HUES6 (cell line): Measurements from ENCODE around the gene FERMT3.
A peak's percentile ranks its signal among the peaks of the same experiment; 100 is the strongest.

Experiments used
- H3K27ac ChIP-seq: 2 replicates; pipeline ENCODE4 v1.7.0; 2013; ENCODE audit warnings: low read depth, mild to moderate bottlenecking, low read length, inconsistent platforms
- H3K27me3 ChIP-seq: 2 replicates; pipeline ENCODE4 v1.6.1; 2013; ENCODE audit warnings: low read length; ENCODE audit not compliant: control insufficient read depth, insufficient read depth
- H3K36me3 ChIP-seq: 2 replicates; pipeline ENCODE4 v1.6.1; 2013; ENCODE audit warnings: low read length; ENCODE audit not compliant: control insufficient read depth, insufficient read depth
- H3K4me1 ChIP-seq: 2 replicates; pipeline ENCODE4 v1.6.1; 2013; ENCODE audit warnings: low read length; ENCODE audit not compliant: control insufficient read depth, insufficient read depth
- H3K4me3 ChIP-seq: 2 replicates; pipeline ENCODE4 v1.5.1; 2013; ENCODE audit warnings: low read depth, low read length
- H3K9ac ChIP-seq: one replicate; pipeline ENCODE4 v1.6.1; 2013; ENCODE audit warnings: mild to moderate bottlenecking, low read length
- H3K9me3 ChIP-seq: 2 replicates; pipeline ENCODE4 v1.6.1; 2013; ENCODE audit warnings: low read depth, low read length; ENCODE audit not compliant: control insufficient read depth, insufficient read depth

Gene FERMT3

GRCh38 chr11:64173616-64174355, 32.7 kb upstream of the FERMT3 start:
- H3K4me1 ChIP-seq: no peaks in the 10 kb centered on the region
- H3K27me3 ChIP-seq: no peaks in the 10 kb centered on the region
- no peaks in the 10 kb centered on the region for H3K36me3 ChIP-seq
- H3K27ac ChIP-seq: no peak overlapping the region
- H3K9me3 ChIP-seq: peaks cover 9% of the 10 kb centered on the region
- no peak overlapping the region for H3K4me3 ChIP-seq
- H3K9ac ChIP-seq: no peak overlapping the region

- peaks cover 6% of the 10 kb centered on the region for H3K4me1 ChIP-seq
- H3K27me3 ChIP-seq: no peaks in the 10 kb centered on the region
- peaks cover 8% of the 10 kb centered on the region; the same call in 1 of the 2 replicates for H3K36me3 ChIP-seq
- no peak overlapping the region for H3K9ac ChIP-seq
- H3K27ac ChIP-seq: no peak overlapping the region
- H3K4me3 ChIP-seq: no peak overlapping the region
- H3K9me3 ChIP-seq: peaks cover 14% of the 10 kb centered on the region
These were observed 29.8 kb upstream of the FERMT3 start for GRCh38 chr11:64176751-64177150.

GRCh38 chr11:64178203-64178602, 28.3 kb upstream of the FERMT3 start:
- H3K4me1 ChIP-seq: peaks cover 9% of the 10 kb centered on the region
- H3K4me3 ChIP-seq: no peak overlapping the region
- no peak overlapping the region for H3K27ac ChIP-seq
- H3K27me3 ChIP-seq: no peaks in the 10 kb centered on the region
- peaks cover 8% of the 10 kb centered on the region; the same call in 1 of the 2 replicates for H3K36me3 ChIP-seq
- peaks cover 14% of the 10 kb centered on the region for H3K9me3 ChIP-seq
- no peak overlapping the region for H3K9ac ChIP-seq

- Histone ChIP-seq H3K4me1 (peaks cover 9% of the 10 kb centered on the region), H3K4me3 (no peak overlapping the region)
These were observed 27.4 kb upstream of the FERMT3 start for GRCh38 chr11:64178951-64179639.

GRCh38 chr11:64180891-64181290, 25.6 kb upstream of the FERMT3 start:
- H3K4me3 ChIP-seq: no peak overlapping the region
- H3K9ac ChIP-seq: no peak overlapping the region

More at GRCh38 chr11:64178951-64179639, 27.4 kb upstream of the FERMT3 start:
- Histone ChIP-seq H3K27ac (no peak overlapping the region), H3K9me3 (peaks cover 7% of the 10 kb centered on the region), H3K27me3 (no peaks in the 10 kb centered on the region), H3K9ac (no peak overlapping the region), H3K36me3 (peaks cover 8% of the 10 kb centered on the region; the same call in 1 of the 2 replicates)

GRCh38 chr11:64181506-64182411, 24.8 kb upstream of the FERMT3 start:
- peaks cover 13% of the 10 kb centered on the region for H3K4me1 ChIP-seq
- H3K27me3 ChIP-seq: no peaks in the 10 kb centered on the region
- no peak overlapping the region for H3K27ac ChIP-seq
- peaks cover 5% of the 10 kb centered on the region; the same call in 1 of the 2 replicates for H3K9me3 ChIP-seq
- H3K4me3 ChIP-seq: no peak overlapping the region
- no peak overlapping the region for H3K9ac ChIP-seq
- H3K36me3 ChIP-seq: peaks cover 8% of the 10 kb centered on the region; the same call in 1 of the 2 replicates

More at GRCh38 chr11:64180891-64181290, 25.6 kb upstream of the FERMT3 start:
- Histone ChIP-seq H3K27ac (no peak overlapping the region), H3K4me1 (peaks cover 13% of the 10 kb centered on the region), H3K36me3 (peaks cover 8% of the 10 kb centered on the region; the same call in 1 of the 2 replicates), H3K9me3 (peaks cover 5% of the 10 kb centered on the region; the same call in 1 of the 2 replicates), H3K27me3 (no peaks in the 10 kb centered on the region)

GRCh38 chr11:64183890-64184289, 22.6 kb upstream of the FERMT3 start:
- Histone ChIP-seq H3K27ac (no peak overlapping the region), H3K9me3 (peaks cover 5% of the 10 kb centered on the region; the same call in 1 of the 2 replicates), H3K27me3 (no peaks in the 10 kb centered on the region), H3K36me3 (peaks cover 14% of the 10 kb centered on the region), H3K4me1 (peaks cover 13% of the 10 kb centered on the region), H3K4me3 (no peak overlapping the region), H3K9ac (peak overlapping the region; percentile 13)

- peaks cover 14% of the 10 kb centered on the region for H3K36me3 ChIP-seq
- peak overlapping the region; percentile 89 for H3K9ac ChIP-seq
- H3K4me3 ChIP-seq: peak overlapping the region; percentile 75
- H3K27ac ChIP-seq: peak overlapping the region; percentile 82
- H3K4me1 ChIP-seq: peaks cover 13% of the 10 kb centered on the region
- H3K9me3 ChIP-seq: no peaks in the 10 kb centered on the region
- no peaks in the 10 kb centered on the region for H3K27me3 ChIP-seq
These were observed 21.3 kb upstream of the FERMT3 start for GRCh38 chr11:64185175-64185692.

GRCh38 chr11:64185693-64186491, 20.6 kb upstream of the FERMT3 start, which contains the start of gene STIP1:
STIP1 (plus strand) TSS chr11:64186171; CDS start chr11:64186262, 91 bp downstream.
- H3K27me3 ChIP-seq: no peaks in the 10 kb centered on the region
- peak within 1 kb of the TSS; percentile 82 for H3K27ac ChIP-seq
- H3K36me3 ChIP-seq: peaks cover 19% of the 10 kb centered on the region
- no peaks in the 10 kb centered on the region for H3K9me3 ChIP-seq
- peaks cover 13% of the 10 kb centered on the region for H3K4me1 ChIP-seq
- H3K9ac ChIP-seq: peak within 1 kb of the TSS; percentile 89
- peak within 1 kb of the TSS; percentile 75 for H3K4me3 ChIP-seq
